OCI-LY7 (cell line): Measurements from ENCODE around the gene DRC7.

Experiments
- CTCF ChIP-seq: fragments of 200-600 bp; sonication (generic); conservative IDR thresholded peaks from 2 replicates; pipeline ENCODE4 v1.5.1; 2014; ENCODE audit warnings: mild to moderate bottlenecking, antibody characterized with exemption, low read length, moderate library complexity, mixed read lengths
- EZH2phosphoT487 ChIP-seq: fragments of 200-600 bp; sonication (generic); IDR thresholded peaks from 2 replicates; pipeline ENCODE4 v1.6.1; 2018; ENCODE audit warnings: low read depth, borderline replicate concordance, mild to moderate bottlenecking, mixed run types, antibody characterized with exemption, low read length, moderate library complexity, mixed read lengths

GRCh38 chr16:57760357-57761160, 66.0 kb downstream of the DRC7 start:
- TF ChIP-seq CTCF (no peak), EZH2phosphoT487 (no peak)
